ENCODE results near the gene RPS6KL1.
"Not testable (repeated sequence)": the region's sequence is repeated elsewhere in the genome, so short reads cannot be mapped to it uniquely, and the experiment has no call there.

Gene RPS6KL1

DNA sequence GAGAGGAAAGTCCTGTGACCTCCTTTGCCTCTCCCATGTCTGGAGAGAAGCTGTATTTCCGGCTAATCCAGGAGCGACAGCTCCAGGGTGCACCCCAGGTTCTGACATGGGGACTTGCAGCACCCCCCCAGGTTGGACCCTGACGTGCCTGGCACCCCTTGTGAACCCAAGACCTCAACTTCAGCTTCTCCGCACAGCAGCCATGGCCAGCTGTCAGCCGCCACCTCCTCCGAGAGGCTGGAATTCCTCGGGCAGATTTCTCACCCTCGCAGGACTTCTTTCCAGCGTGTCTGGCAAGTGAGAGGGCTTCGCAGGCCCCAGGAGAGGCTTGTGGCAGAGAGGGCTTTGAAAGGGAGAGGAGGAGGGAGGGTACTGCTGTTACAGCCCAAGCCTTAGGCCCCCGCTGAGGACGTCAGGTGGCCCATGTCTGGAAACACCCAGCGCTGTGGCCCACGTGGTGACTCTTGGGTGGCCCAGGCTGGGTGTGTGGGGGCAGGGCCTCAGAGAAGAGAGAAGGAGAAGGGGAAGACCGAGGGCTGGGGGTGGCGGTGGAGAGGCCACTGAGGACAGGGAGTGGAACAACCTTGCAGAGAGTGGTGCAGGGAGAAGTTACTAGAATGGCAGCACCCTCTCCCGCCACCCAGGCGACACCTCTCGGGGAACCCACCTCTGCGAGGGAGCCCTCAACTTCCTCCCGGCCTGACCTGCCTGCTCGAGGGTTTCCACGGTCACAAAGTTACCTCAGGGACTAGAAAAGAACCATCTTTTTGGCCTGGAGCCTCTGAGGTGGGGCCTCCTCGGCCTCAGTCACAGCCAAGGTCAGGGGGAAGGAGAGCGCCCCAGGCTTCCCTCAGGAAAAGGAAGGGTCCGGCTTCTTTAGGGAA is 11.7 kb upstream of the RPS6KL1 start:
- no peak for DNase-seq

DNA sequence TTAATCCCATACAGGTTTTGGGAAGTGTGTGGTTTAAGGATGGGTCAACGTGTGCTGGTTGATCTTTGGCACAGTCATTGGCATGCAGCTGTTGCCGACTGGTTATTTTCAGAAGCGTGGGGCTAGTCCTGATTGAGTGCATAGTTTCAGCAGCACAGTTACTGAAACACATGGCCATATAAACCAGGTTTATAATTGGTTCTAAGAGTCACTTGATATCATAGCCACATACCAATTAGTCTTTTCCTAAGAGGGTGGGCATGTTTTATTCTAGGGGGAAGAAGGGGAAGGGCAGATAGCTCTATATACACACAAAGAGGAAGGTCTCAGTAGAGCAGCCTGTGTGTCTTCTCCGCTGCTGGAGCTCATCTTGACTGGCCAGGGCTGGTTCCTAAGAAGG is 11.0 kb upstream of the RPS6KL1 start:
- DNase-seq = no peak

- not testable (repeated sequence) for DNase-seq
Observed at GRCh38 chr14:74932936-74933335, 9.9 kb upstream of the RPS6KL1 start.

- no peak for DNase-seq
Observed at GRCh38 chr14:74932401-74932901, 9.4 kb upstream of the RPS6KL1 start.

DNA sequence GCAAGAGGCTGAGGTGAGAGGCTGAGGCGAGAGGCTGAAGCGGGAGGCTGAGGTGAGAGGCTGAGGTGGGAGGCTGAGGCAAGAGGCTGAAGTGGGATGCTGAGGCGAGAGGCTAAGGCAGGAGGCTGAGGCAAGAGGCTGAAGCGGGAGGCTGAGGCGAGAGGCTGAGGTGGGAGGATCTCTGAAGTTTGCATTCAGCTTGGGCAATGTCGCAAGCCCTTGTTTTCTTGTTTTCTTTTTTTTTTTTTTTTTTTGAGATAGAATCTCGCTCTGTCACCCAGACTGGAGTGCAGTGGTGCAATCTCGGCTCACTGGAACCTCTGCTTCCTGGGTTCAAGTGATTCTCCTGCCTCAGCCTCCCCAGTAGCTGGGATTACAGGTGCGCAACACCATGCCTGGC is 8.7 kb upstream of the RPS6KL1 start:
- DNase-seq = not testable (repeated sequence)

DNA sequence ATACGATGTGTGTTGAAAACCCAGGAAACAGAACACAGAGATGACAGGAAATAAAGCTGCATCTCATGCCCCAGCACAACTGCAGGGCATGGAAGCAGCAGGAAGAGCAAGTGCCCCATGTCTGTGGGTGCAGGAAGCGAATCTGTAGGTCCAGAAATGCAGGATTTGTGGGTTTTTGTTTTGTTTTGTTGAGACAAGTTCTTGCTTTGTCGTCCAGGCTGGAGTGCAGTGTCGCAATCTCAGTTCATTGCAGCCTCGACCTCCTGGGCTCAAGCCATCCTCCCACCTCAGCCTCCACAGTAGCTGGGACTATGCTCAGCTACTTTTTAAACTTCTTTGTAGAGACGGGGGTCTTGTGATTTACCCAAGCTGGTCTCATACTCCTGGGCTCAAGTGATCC is 6.2 kb upstream of the RPS6KL1 start:
- no peak for DNase-seq

GRCh38 chr14:74927225-74927624 is 4.2 kb upstream of the RPS6KL1 start:
- no peak for DNase-seq

DNA sequence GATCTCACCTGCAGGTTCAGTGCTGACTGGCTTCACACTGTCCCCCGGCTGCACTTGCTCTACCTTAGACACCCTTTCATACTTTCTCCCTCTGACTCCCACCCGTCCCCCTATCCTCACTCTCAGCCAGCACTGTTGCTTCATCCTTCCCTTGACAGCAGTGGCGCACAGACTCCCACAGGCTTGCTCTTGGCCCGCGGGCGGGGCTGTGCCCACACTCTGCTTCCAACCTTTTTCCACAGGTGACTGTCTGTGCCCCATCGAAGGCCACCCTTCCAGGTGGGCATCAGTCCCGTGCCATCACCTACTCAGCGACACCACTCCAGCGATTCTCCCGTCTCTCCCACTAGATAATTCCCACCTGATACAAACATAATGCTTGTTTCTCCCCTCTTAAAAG is 1.0 kb upstream of the RPS6KL1 start:
- DNase-seq = no peak

- no peak for DNase-seq
Observed at GRCh38 chr14:74921987-74922751, 891 bp downstream of the RPS6KL1 start.

GRCh38 chr14:74921053-74921620 is 1.9 kb downstream of the RPS6KL1 start:
- DNase-seq = no peak

GRCh38 chr14:74920281-74920680 is 2.8 kb downstream of the RPS6KL1 start:
- DNase-seq = no peak

DNA sequence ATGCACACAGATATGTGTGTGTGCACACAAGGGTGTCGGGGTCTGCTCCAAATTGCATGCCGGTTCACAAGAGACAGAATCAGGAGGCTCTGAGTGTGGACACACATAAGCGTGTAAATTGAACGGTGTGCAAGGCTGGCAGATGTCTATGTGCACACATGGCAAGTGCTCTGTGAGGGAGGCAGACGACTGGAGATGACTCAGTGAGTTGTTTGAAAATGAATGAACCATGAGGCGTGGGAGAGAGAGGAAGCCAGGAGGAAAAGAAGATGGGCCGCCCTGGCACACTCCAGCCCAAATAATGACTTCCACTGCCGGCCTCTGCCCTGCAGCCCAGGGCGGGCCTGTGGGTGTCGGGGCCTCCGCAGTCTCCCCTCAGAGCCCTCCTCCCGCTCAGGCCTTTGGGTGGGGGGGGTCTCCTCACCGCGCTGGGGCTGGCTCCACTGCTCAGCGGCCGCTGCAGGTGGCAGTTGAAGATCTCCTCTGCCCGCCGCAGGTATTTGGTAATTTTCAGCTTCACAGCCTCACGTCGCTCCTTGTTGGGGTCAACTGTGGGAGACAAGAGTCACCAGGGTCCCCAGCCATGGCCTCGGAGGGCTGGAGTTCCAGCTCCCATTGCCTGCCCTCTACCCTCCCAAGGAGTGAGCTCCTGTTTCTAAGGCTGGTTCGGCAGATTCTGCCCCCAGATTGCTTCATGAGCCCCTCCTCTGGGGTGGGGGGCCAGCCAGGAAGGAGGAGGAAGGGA is 3.5 kb downstream of the RPS6KL1 start:
- no peak for DNase-seq

GRCh38 chr14:74918380-74918779 is 4.7 kb downstream of the RPS6KL1 start:
- no peak for DNase-seq

DNA sequence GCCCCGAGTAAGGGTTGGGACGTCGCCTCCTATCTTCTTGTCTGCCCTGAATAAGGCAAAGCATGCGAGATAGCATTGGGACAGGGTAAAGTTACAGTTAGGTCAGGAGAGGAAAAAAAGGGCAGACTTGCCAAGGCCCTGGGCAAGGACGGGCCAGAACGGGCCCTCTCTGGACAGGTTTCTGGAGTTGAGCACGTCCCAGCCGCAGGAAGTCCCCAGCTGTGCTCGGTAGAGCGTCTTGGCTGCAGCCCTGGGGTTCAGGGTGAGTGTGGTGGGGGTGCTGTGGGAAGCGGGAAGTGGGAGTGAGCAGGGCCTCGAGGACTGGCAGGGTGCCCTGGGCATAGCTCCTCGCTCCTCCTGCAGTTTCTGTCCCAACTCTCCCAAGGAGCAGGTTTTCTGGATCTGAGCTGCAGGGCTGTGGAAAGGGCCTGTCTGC is 5.4 kb downstream of the RPS6KL1 start:
- no peak for DNase-seq

DNA sequence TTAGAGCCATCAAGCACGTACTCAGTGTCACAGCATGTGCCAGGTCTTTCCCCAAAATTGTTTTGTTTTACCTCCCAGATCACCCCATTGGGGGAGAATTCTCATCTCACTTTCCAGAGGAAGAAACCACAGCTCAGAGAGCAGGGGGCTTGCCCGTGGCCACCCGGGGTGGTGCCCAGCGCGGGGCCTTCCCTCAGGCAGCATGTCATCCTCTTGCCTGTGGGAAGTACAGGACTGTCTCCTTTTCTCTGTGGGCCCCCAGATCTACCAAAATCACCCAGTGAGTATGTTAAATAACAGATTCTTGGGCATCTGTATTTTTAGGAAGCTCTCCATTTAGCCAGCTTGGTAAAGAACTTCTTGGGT is 5.9 kb downstream of the RPS6KL1 start:
- DNase-seq = no peak

- DNase-seq = no peak
Observed at GRCh38 chr14:74915826-74916225, 7.2 kb downstream of the RPS6KL1 start.

DNA sequence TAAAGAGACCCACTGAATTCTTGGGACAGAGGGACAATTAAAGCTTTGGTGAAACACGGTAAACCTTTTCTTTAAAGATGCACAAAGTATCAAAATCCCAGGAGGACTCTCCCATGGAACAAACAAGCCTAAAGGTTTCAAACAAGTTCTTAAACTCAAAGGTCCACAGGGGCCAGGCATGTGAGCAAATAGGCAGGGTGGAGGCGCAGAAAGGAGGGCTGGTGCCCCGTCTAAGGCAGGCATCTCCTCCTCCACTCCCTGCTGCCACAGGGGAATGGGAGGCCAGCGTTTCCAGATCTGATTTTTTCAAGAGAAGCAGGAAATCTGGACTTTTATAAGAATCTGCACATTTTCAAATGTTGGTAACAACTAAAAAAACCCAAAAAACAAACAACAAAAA is 7.6 kb downstream of the RPS6KL1 start:
- no peak for DNase-seq

DNA sequence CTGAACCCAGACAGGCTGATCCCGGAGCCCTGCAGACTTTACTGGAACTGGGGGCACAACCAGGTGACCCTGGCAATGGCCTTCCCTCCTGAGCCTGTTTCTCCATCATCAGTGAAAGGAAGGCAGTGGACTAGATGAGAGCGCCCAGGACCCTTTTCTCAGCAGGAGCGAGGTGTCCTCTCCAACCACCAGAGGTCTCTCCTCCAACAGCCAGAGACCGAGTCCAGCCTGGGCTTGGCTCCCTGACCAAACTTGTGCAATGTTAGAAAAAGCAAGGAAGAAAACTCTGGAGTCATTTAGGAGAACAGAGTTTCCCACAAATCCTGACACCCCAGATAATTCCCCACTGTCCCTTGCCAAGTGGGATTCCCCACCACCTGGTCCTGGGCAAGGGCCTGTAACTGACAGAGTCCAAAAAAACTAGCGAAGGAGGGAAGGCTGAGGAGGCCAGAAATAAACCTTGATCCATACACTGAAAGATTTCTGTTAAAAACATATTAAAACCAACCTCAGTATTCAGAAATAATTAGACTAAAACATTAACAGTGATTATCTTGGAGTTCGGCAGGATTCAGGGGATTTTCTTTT is 9.0 kb downstream of the RPS6KL1 start:
- no peak for DNase-seq

GRCh38 chr14:74913393-74913910 is 9.6 kb downstream of the RPS6KL1 start:
- DNase-seq = no peak

- no peak for DNase-seq
Observed at GRCh38 chr14:74912801-74913200, 10.3 kb downstream of the RPS6KL1 start.

GRCh38 chr14:74912111-74912510 is 10.9 kb downstream of the RPS6KL1 start:
- DNase-seq = no peak

- no peak for DNase-seq
Observed at GRCh38 chr14:74911704-74912103, 11.4 kb downstream of the RPS6KL1 start.

Measured in activated T-cell treated with anti-CD3 and anti-CD28 coated beads, Interleukin-2, amount 50 U/mL, for 48 hours (primary cell).